HepG2 (cell line): ENCODE data around the gene LRRTM3.

Experiments
- ARHGAP35 ChIP-seq: sonication (generic); formaldehyde crosslinking; IDR thresholded peaks from 2 replicates; pipeline ENCODE4 v1.9.0; 2022; ENCODE audit warnings: mild to moderate bottlenecking, inconsistent platforms, moderate library complexity, missing genetic modification reagents, borderline replicate concordance
- CTCF ChIP-seq: sonication (generic); formaldehyde crosslinking; IDR thresholded peaks from 2 replicates; pipeline ENCODE4 v1.5.0; 2020; ENCODE audit warnings: mild to moderate bottlenecking, missing genetic modification reagents, moderate library complexity
- TERF1 ChIP-seq: sonication (generic); formaldehyde crosslinking; IDR thresholded peaks from 2 replicates; pipeline ENCODE4 v1.8.0; 2022; ENCODE audit warnings: mild to moderate bottlenecking, missing genetic modification reagents, moderate library complexity
- ZNF670 ChIP-seq: sonication (generic); formaldehyde crosslinking; IDR thresholded peaks from 2 replicates; pipeline ENCODE4 v1.8.0; 2022; ENCODE audit warnings: mild to moderate bottlenecking, missing genetic modification reagents, borderline replicate concordance
- TF ChIP-seq, protein P1 (sequence below): sonication (generic); formaldehyde crosslinking; IDR thresholded peaks from 2 replicates; pipeline ENCODE4 v1.8.1; 2023; ENCODE audit warnings: mild to moderate bottlenecking, missing genetic modification reagents, borderline replicate concordance

DNA sequence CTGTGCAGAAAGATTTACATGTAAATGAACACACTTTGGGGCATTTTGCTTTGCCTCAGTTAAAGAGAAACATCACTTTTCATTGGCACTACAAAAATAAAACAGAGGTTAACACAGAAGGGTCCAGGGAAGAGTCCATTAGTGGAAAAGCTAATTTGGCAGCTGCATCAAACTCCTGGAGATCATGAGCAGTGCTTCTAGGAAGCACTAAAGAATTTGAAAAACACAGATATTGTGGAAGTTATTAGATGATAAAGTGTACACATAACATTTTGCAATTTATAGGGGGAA lies 161.2 kb downstream of the LRRTM3 start:
- TF ChIP-seq, protein P1, sequence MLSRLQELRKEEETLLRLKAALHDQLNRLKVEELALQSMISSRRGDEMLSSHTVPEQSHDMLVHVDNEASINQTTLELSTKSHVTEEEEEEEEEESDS (CRISPR knock-in tag), result no peak
- TF ChIP-seq TERF1 (CRISPR knock-in tag) (no peak), ARHGAP35 (no peak), ZNF670 (no peak), CTCF (no peak)
